IPS-18c (cell line): ENCODE results near the gene ALMS1.
A peak's percentile ranks its signal among the peaks of the same experiment; 100 is the strongest.
"Not testable (repeated sequence)": the region's sequence is repeated elsewhere in the genome, so short reads cannot be mapped to it uniquely, and the experiment has no call there.

Source experiments
- H3K4me3 ChIP-seq: 2 replicates; pipeline ENCODE4 v1.7.0; 2013; ENCODE audit warnings: low read depth, mild to moderate bottlenecking, low read length, moderate library complexity; ENCODE audit not compliant: insufficient read depth
- H3K9me3 ChIP-seq: one replicate; pipeline ENCODE4 v1.6.1; 2013; ENCODE audit warnings: mild to moderate bottlenecking, low read length, moderate library complexity; ENCODE audit not compliant: control insufficient read depth, insufficient read depth

Gene ALMS1

GRCh38 chr2:73385504-73386341, at the start of gene ALMS1:
Gene ALMS1, plus strand, starts transcription at chr2:73385836. Its CDS starts 33 bp downstream, at chr2:73385869.
- peaks cover 2% of the 10 kb centered on the region for H3K9me3 ChIP-seq

GRCh38 chr2:73337828-73338227, 47.8 kb upstream of the ALMS1 start:
- H3K9me3 ChIP-seq, result no peaks in the 10 kb centered on the region
- H3K4me3 ChIP-seq, result no peak overlapping the region

More at GRCh38 chr2:73385504-73386341, at the start of gene ALMS1:
- peak within 1 kb of the TSS; percentile 99 for H3K4me3 ChIP-seq

- no peaks in the 10 kb centered on the region for H3K9me3 ChIP-seq
- no peak overlapping the region for H3K4me3 ChIP-seq
Observed at GRCh38 chr2:73339201-73339600, 46.4 kb upstream of the ALMS1 start.

- no peaks in the 10 kb centered on the region for H3K9me3 ChIP-seq
- H3K4me3 ChIP-seq, result no peak overlapping the region
Observed at GRCh38 chr2:73341039-73341438, 44.6 kb upstream of the ALMS1 start.

GRCh38 chr2:73343992-73344391, 41.6 kb upstream of the ALMS1 start:
- no peaks in the 10 kb centered on the region for H3K9me3 ChIP-seq

GRCh38 chr2:73344747-73345146, 40.9 kb upstream of the ALMS1 start:
- not testable (repeated sequence) for H3K4me3 ChIP-seq, H3K9me3 ChIP-seq

More at GRCh38 chr2:73343992-73344391, 41.6 kb upstream of the ALMS1 start:
- no peak overlapping the region for H3K4me3 ChIP-seq

GRCh38 chr2:73350035-73350691, 35.5 kb upstream of the ALMS1 start:
- no peaks in the 10 kb centered on the region for H3K9me3 ChIP-seq
- no peak overlapping the region for H3K4me3 ChIP-seq

- Histone ChIP-seq H3K4me3 (no peak overlapping the region), H3K9me3 (no peaks in the 10 kb centered on the region)
Observed at GRCh38 chr2:73356097-73356496, 29.5 kb upstream of the ALMS1 start.

GRCh38 chr2:73359915-73360697, 25.5 kb upstream of the ALMS1 start:
- no peaks in the 10 kb centered on the region for H3K9me3 ChIP-seq
- no peak overlapping the region for H3K4me3 ChIP-seq

GRCh38 chr2:73366060-73366459, 19.6 kb upstream of the ALMS1 start:
- Histone ChIP-seq H3K9me3 (peaks cover 2% of the 10 kb centered on the region), H3K4me3 (no peak overlapping the region)

GRCh38 chr2:73368781-73369180, 16.9 kb upstream of the ALMS1 start:
- no peak overlapping the region for H3K4me3 ChIP-seq
- H3K9me3 ChIP-seq, result peaks cover 2% of the 10 kb centered on the region

- Histone ChIP-seq H3K9me3 (peaks cover 2% of the 10 kb centered on the region), H3K4me3 (no peak overlapping the region)
Observed at GRCh38 chr2:73370348-73370747, 15.3 kb upstream of the ALMS1 start.

GRCh38 chr2:73373344-73373743, 12.3 kb upstream of the ALMS1 start:
- H3K4me3 ChIP-seq, result no peak overlapping the region
- H3K9me3 ChIP-seq, result peaks cover 2% of the 10 kb centered on the region

GRCh38 chr2:73374269-73374668, 11.4 kb upstream of the ALMS1 start:
- peaks cover 2% of the 10 kb centered on the region for H3K9me3 ChIP-seq
- no peak overlapping the region for H3K4me3 ChIP-seq

GRCh38 chr2:73376681-73377080, 9.0 kb upstream of the ALMS1 start:
- no peak overlapping the region for H3K4me3 ChIP-seq
- no peaks in the 10 kb centered on the region for H3K9me3 ChIP-seq

- Histone ChIP-seq H3K9me3 (peaks cover 2% of the 10 kb centered on the region), H3K4me3 (no peak overlapping the region)
Observed at GRCh38 chr2:73383036-73383435, 2.6 kb upstream of the ALMS1 start.

- peaks cover 2% of the 10 kb centered on the region for H3K9me3 ChIP-seq
- peak overlapping the region; percentile 68 for H3K4me3 ChIP-seq
Observed at GRCh38 chr2:73385123-73385503, 523 bp upstream of the ALMS1 start.
